ENCODE measurements around the gene HOXB8.

HOXB8 gene

GRCh38 chr17:48637323-48638260 lies 22.5 kb upstream of the HOXB8 start:
- ATAC-seq (no peak), DNase-seq (no peak)

GRCh38 chr17:48636177-48637018 lies 21.3 kb upstream of the HOXB8 start:
- DNase-seq (peak; percentile 89), ATAC-seq (peak; percentile 75)

GRCh38 chr17:48634493-48635208 lies 19.6 kb upstream of the HOXB8 start:
- ATAC-seq (no peak), DNase-seq (no peak)

GRCh38 chr17:48633266-48633677 lies 18.2 kb upstream of the HOXB8 start:
- DNase-seq (no peak), ATAC-seq (no peak)

GRCh38 chr17:48632579-48633265 lies 17.6 kb upstream of the HOXB8 start:
- DNase-seq (no peak), ATAC-seq (no peak)

- ATAC-seq (no peak), DNase-seq (no peak)
These were observed 16.8 kb upstream of the HOXB8 start for GRCh38 chr17:48631693-48632578.

- DNase-seq (no peak), ATAC-seq (no peak)
These were observed 16.0 kb upstream of the HOXB8 start for GRCh38 chr17:48630925-48631692.

- DNase-seq (no peak), ATAC-seq (no peak)
These were observed 15.2 kb upstream of the HOXB8 start for GRCh38 chr17:48630009-48630924.

- DNase-seq = no peak
These were observed 14.3 kb upstream of the HOXB8 start for GRCh38 chr17:48629411-48629759.

GRCh38 chr17:48628649-48629410 lies 13.7 kb upstream of the HOXB8 start:
- DNase-seq (no peak), ATAC-seq (no peak)

More at GRCh38 chr17:48629411-48629759, 14.3 kb upstream of the HOXB8 start:
- ATAC-seq = no peak

GRCh38 chr17:48627623-48628521 lies 12.8 kb upstream of the HOXB8 start:
- DNase-seq (no peak), ATAC-seq (no peak)

GRCh38 chr17:48627118-48627597 lies 12.1 kb upstream of the HOXB8 start:
- no peak for ATAC-seq
- DNase-seq = no peak

- peak; percentile 41 for ATAC-seq
- peak; percentile 66 for DNase-seq
These were observed 11.4 kb upstream of the HOXB8 start, which contains the start of gene HOXB9 for GRCh38 chr17:48626245-48627117. Gene HOXB9, minus strand, starts transcription at chr17:48626358. Its CDS starts 89 bp downstream, at chr17:48626269.

GRCh38 chr17:48625495-48626244 lies 10.6 kb upstream of the HOXB8 start:
- ATAC-seq (peak; percentile 47), DNase-seq (peak; percentile 58)

Measured in stimulated activated naive CD8-positive, alpha-beta T cell treated with anti-CD3 and anti-CD28 coated beads, Interleukin-15, Interleukin-2, amounts not matched to agents 100 U/mL and 50 U/mL, for 24 hours (primary cell).